22Rv1 (cell line): ENCODE data around the gene OST4.

Experiments used
- H3K27ac ChIP-seq: fragments of 450-650 bp; 2 replicates; pipeline ENCODE4 v1.5.1; 2017
- CTCF ChIP-seq: fragments of 450-650 bp; IDR thresholded peaks from 2 replicates; pipeline ENCODE4 v1.5.1; 2017; ENCODE audit warnings: mild to moderate bottlenecking
- ZFX ChIP-seq: fragments of 450-650 bp; IDR thresholded peaks from 2 replicates; pipeline ENCODE4 v1.6.1; 2017; ENCODE audit warnings: antibody characterized with exemption, borderline replicate concordance

OST4 gene

GRCh38 chr2:27089111-27089954 lies 17.9 kb upstream of the OST4 start:
- no peak for TF ChIP-seq ZFX
- TF ChIP-seq CTCF, result no peak
- H3K27ac ChIP-seq, result no peak overlapping the region

- no peak overlapping the region for H3K27ac ChIP-seq
- no peak for TF ChIP-seq CTCF
- no peak for TF ChIP-seq ZFX
Observed at GRCh38 chr2:27088634-27089033, 17.2 kb upstream of the OST4 start.

GRCh38 chr2:27087823-27088410 lies 16.5 kb upstream of the OST4 start:
- H3K27ac ChIP-seq, result no peak overlapping the region
- TF ChIP-seq CTCF, result no peak
- no peak for TF ChIP-seq ZFX

- no peak for TF ChIP-seq ZFX
- TF ChIP-seq CTCF, result peak; percentile 57
- H3K27ac ChIP-seq, result peak within 1 kb of the TSS; percentile 79
Observed at GRCh38 chr2:27086724-27087593, 15.5 kb upstream of the OST4 start, which contains the start of gene KHK. Gene KHK, plus strand, starts transcription at chr2:27086772. Its CDS starts 488 bp downstream, at chr2:27087260.

- H3K27ac ChIP-seq, result peak overlapping the region; percentile 79
Observed at GRCh38 chr2:27086090-27086723, 14.8 kb upstream of the OST4 start.

GRCh38 chr2:27085673-27086089 lies 14.2 kb upstream of the OST4 start:
- peak overlapping the region; percentile 79 for H3K27ac ChIP-seq
- no peak for TF ChIP-seq ZFX
- TF ChIP-seq CTCF, result no peak; the same call in 1 of the 2 replicates

More at GRCh38 chr2:27086090-27086723, 14.8 kb upstream of the OST4 start:
- TF ChIP-seq CTCF (peak; percentile 93), ZFX (no peak)
